Gastrocnemius medialis (tissue), 4 donors: ENCODE data around the gene FIZ1. TPM values are rescaled to one million over a fixed set of nuclear protein-coding genes. Genes with fewer than 3 reads are reported as not detected.
A peak's percentile ranks its signal among the peaks of the same experiment; 100 is the strongest.

Experiments
- ATAC-seq, 2 donors: fragments of 150-250 bp; one replicate each; pipeline ENCODE4 v1.9.1; 2016
- DNase-seq, 2 donors: peaks; one replicate each; pipeline ENCODE4 v3.0.0-alpha.2; 2019
- H3K27ac ChIP-seq, 4 donors: fragments of 200-600 bp; sonication (generic); 1 replicate in 1 of 4; 2 replicates in 3 of 4; pipeline ENCODE4 v1.5.1; 2016 to 2018; ENCODE audit warnings: mild to moderate bottlenecking in 2 of 4, moderate library complexity in 1 of 4
- H3K27me3 ChIP-seq, 3 donors: fragments of 200-600 bp; sonication (generic) in 2 of 3; 1 replicate in 1 of 3; 2 replicates in 2 of 3; pipeline versions ENCODE4 v1.5.1 to v1.6.0; 2016 to 2019; ENCODE audit warnings: mild to moderate bottlenecking in 1 of 3, moderate library complexity in 1 of 3
- H3K36me3 ChIP-seq, 2 donors: fragments of 200-600 bp; sonication (generic) in 1 of 2; one replicate each; pipeline ENCODE4 v1.5.1; 2017 to 2018
- H3K4me1 ChIP-seq, 2 donors: fragments of 200-600 bp; sonication (generic) in 1 of 2; one replicate each; pipeline ENCODE4 v1.5.1; 2016 to 2017; ENCODE audit warnings: mild to moderate bottlenecking in 2 of 2
- H3K4me3 ChIP-seq, 4 donors: fragments of 200-600 bp; sonication (generic) in 3 of 4; 1 replicate in 1 of 4; 2 replicates in 3 of 4; pipeline ENCODE4 v1.5.1; 2016 to 2019; ENCODE audit warnings: mild to moderate bottlenecking in 2 of 4
- H3K9me3 ChIP-seq, 3 donors: fragments of 200-600 bp; sonication (generic) in 2 of 3; 1 replicate in 1 of 3; 2 replicates in 2 of 3; pipeline ENCODE4 v1.5.1; 2016 to 2019
- POLR2A ChIP-seq, 2 donors: fragments of 450-650 bp; IDR thresholded peaks; one replicate each; pipeline ENCODE4 v1.6.1; 2017; ENCODE audit warnings: antibody characterized with exemption in 2 of 2, mild to moderate bottlenecking in 2 of 2, moderate library complexity in 2 of 2
- in situ Hi-C, 4 donors: fragments of 200-750 bp; cut with MboI; loops; one replicate each; pipeline versions ENCODE4 v1.15.0 to v1.8.0; 2017; ENCODE audit warnings: low sequenced_read_pairs in 4 of 4
- intact Hi-C: fragments of 100-400 bp; cut with DNase I; formaldehyde crosslinking; loops from one replicate; pipeline ENCODE4 v1.15.1; 2023; ENCODE audit warnings: low total_unique reads
- total RNA-seq, 4 donors: library from RNA; depleted of rRNA; stranded (reverse); fragments of >200 nt; gene quantifications; one replicate each; pipeline versions ENCODE4 v1.1.0 to v1.2.3, GENCODE V29; 2016
- TF ChIP-seq, protein P1 (sequence below), 5 experiments: fragments of 450-650 bp in 3 of 5; fragments of 200-600 bp in 2 of 5; sonication (generic) in 2 of 5; IDR thresholded peaks in 4 of 5; conservative IDR thresholded peaks in 1 of 5; 1 replicate in 4 of 5; 2 replicates in 1 of 5; pipeline ENCODE4 v1.5.1; 2016 to 2019; ENCODE audit warnings: antibody characterized with exemption in 5 of 5, mild to moderate bottlenecking in 3 of 5, moderate library complexity in 3 of 5

Gene FIZ1
- total RNA-seq, 4 donors from 2014 or later = 6.8 to 11.2 (median 7.4) TPM

DNA sequence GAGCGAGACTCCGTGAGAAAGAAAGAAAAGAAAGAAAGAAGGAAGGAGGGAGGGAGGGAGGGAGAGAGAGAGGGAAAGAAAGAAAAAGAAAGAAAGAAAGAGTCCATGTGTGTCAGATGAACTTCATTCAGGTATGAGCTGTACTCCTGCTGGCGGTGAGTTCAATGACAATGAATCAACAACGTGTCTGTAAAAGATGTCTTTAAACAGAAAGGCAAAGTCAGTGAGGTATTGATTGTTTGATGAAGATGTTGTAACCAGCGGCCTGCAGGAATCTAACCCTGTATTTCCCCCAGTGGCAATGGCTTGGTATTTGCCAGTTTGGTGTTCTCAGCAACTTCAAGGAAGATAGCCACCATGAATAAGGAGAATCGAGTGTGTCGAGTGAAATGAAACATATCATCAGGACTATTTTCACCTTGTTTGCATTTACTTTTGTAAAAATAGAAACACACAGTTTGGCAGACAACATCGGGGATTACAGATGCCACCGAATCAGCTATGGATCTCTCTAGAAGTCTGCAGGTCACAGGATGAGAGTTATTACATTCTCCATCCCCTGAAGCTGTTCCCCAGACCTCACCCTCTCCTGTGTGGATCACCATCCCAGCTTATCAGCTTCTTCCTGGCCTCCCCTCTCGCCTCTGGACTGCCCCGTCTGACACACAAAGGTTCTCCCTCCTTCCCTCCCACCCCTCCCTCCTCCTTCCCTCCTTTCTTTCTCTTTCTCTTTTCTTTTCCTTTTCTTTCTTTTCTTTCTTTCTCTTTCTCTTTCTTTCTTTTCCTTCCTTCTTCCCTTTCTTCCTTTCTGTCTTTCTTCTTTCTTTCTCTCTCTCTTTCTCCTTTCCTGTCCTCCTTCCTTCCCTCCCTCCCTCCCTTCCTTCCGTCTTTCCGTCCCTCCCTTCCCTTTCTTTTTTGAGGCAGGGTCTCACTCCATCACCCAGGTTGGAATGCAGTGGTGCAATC is 45.8 kb downstream of the FIZ1 start:
- in situ Hi-C loops = no loop called here
- Histone ChIP-seq H3K4me1 (peaks cover 52 to 57% of the 10 kb centered on the region in 2 donors), H3K27ac (peak overlapping the region in 3 of 4 donors; percentile 66 to 88 (median 68)), H3K9me3 (no peaks in the 10 kb centered on the region), H3K36me3 (no peaks in the 10 kb centered on the region), H3K4me3 (no peak overlapping the region), H3K27me3 (no peaks in the 10 kb centered on the region)
- DNase-seq (no peak), ATAC-seq (no peak)
- TF ChIP-seq POLR2A (IDR thresholded peaks at IDR 0.05) = no peak
- TF ChIP-seq, protein P1, sequence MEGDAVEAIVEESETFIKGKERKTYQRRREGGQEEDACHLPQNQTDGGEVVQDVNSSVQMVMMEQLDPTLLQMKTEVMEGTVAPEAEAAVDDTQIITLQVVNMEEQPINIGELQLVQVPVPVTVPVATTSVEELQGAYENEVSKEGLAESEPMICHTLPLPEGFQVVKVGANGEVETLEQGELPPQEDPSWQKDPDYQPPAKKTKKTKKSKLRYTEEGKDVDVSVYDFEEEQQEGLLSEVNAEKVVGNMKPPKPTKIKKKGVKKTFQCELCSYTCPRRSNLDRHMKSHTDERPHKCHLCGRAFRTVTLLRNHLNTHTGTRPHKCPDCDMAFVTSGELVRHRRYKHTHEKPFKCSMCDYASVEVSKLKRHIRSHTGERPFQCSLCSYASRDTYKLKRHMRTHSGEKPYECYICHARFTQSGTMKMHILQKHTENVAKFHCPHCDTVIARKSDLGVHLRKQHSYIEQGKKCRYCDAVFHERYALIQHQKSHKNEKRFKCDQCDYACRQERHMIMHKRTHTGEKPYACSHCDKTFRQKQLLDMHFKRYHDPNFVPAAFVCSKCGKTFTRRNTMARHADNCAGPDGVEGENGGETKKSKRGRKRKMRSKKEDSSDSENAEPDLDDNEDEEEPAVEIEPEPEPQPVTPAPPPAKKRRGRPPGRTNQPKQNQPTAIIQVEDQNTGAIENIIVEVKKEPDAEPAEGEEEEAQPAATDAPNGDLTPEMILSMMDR (IDR thresholded peaks at IDR 0.05 in 4 of 5, conservative IDR thresholded peaks at IDR 0.05 in 1 of 5) = no peak
- intact Hi-C loops = no loop called here

DNA sequence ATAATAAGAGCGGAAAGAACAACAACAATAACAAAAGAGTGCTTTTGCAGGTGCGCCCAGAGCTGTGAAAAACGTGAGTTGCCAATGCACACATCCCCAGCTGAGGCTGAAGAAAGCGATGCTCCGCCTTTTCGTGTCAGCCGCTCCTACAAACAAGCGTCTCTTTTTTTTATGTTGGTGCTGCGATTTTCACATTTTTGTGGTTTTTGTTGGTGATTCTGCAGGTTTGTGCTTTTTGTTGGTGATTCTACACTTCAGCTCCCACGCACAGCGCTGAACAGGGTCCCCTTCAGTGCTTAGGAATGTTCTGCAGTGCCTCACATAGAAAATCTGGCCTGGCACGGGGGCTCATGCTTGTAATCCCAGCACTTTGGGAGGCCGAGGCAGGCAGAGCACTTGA is 46.7 kb downstream of the FIZ1 start:
- TF ChIP-seq, protein P1 (IDR thresholded peaks at IDR 0.05 in 4 of 5, conservative IDR thresholded peaks at IDR 0.05 in 1 of 5) = no peak
- TF ChIP-seq POLR2A (IDR thresholded peaks at IDR 0.05) = no peak
- H3K4me3 ChIP-seq = no peak overlapping the region
- H3K27me3 ChIP-seq = no peaks in the 10 kb centered on the region
- no peaks in the 10 kb centered on the region for H3K36me3 ChIP-seq
- no peaks in the 10 kb centered on the region for H3K9me3 ChIP-seq
- H3K4me1 ChIP-seq = peaks cover 57 to 58% of the 10 kb centered on the region in 2 donors
- H3K27ac ChIP-seq = peak overlapping the region in 3 of 4 donors; percentile 66 to 88 (median 68)
- intact Hi-C loops (no loop called here), in situ Hi-C loops (no loop called here)
- ATAC-seq (no peak), DNase-seq (no peak)

DNA sequence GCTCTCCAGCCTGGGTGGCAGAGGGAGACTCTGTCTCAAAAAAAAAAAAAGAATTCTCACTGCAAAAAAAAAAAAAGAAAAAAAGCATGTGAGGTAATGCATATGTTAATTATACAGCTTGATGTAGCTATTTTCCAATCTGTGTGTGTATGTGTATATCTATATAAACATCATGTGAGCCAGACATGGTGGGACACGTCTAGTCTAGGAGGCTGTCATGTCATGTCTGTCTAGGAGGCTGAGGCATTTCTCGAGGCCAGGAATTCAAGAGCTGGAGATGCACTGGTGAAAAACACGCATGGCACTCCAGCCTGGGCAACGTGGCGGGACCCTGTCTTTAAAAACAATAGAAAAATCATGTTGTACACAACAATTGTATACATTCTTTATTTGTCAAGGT is 47.1 kb downstream of the FIZ1 start:
- H3K27ac ChIP-seq = peak overlapping the region in 2 of 4 donors; percentile 66 to 88
- DNase-seq (no peak), ATAC-seq (no peak)
- no peak for TF ChIP-seq POLR2A (IDR thresholded peaks at IDR 0.05)
- TF ChIP-seq, protein P1 (IDR thresholded peaks at IDR 0.05 in 4 of 5, conservative IDR thresholded peaks at IDR 0.05 in 1 of 5) = no peak
- H3K36me3 ChIP-seq = no peaks in the 10 kb centered on the region
- peaks cover 57 to 59% of the 10 kb centered on the region in 2 donors for H3K4me1 ChIP-seq
- no peaks in the 10 kb centered on the region for H3K27me3 ChIP-seq
- H3K9me3 ChIP-seq = no peaks in the 10 kb centered on the region
- no peak overlapping the region for H3K4me3 ChIP-seq
- intact Hi-C loops (no loop called here), in situ Hi-C loops (no loop called here)

DNA sequence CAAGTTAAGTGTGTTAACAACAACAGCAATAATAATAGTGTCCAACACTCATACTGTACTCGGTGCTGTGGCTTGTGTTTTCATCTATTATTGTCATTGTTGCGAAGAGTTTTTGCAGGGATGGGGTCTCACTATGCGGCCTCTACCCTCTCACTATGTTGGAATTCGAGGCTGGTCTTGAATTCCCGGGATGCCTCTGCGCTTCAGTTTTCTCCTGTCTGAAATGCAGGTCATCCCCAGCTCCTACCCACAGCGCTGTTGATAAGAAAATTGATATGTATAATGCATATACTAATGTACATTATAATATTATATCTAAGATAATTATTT is 49.0 kb downstream of the FIZ1 start:
- ATAC-seq (no peak), DNase-seq (no peak)
- H3K4me1 ChIP-seq = peaks cover 70 to 74% of the 10 kb centered on the region in 2 donors
- no peaks in the 10 kb centered on the region for H3K9me3 ChIP-seq
- intact Hi-C loops (no loop called here), in situ Hi-C loops (no loop called here)
- no peaks in the 10 kb centered on the region for H3K27me3 ChIP-seq
- peak overlapping the region; percentile 31 to 52 (median 42) for H3K4me3 ChIP-seq
- TF ChIP-seq, protein P1 (IDR thresholded peaks at IDR 0.05 in 4 of 5, conservative IDR thresholded peaks at IDR 0.05 in 1 of 5) = no peak
- no peak for TF ChIP-seq POLR2A (IDR thresholded peaks at IDR 0.05)
- H3K27ac ChIP-seq = peak overlapping the region; percentile 90 to 98 (median 94)
- H3K36me3 ChIP-seq = no peaks in the 10 kb centered on the region
